Panc1 (cell line): ENCODE results near the gene VAV3.

Source experiments
- CTCF ChIP-seq: fragments of 450-650 bp; IDR thresholded peaks from 2 replicates; pipeline ENCODE4 v1.5.1; 2017; ENCODE audit warnings: mild to moderate bottlenecking
- POLR2AphosphoS5 ChIP-seq: IDR thresholded peaks from 2 replicates; pipeline ENCODE4 v1.6.1; 2012; ENCODE audit warnings: mild to moderate bottlenecking, low read depth, low read length, moderate library complexity
- SIN3A ChIP-seq: IDR thresholded peaks from 2 replicates; pipeline ENCODE4 v1.6.1; 2012; ENCODE audit warnings: low read depth, mild to moderate bottlenecking, low read length, moderate library complexity, borderline replicate concordance; ENCODE audit not compliant: insufficient read depth
- TCF7L2 ChIP-seq: IDR thresholded peaks from 2 replicates; pipeline ENCODE4 v1.6.1; 2011; ENCODE audit warnings: mild to moderate bottlenecking, low read depth, low read length, inconsistent platforms
- TF ChIP-seq, protein P1 (sequence below), 2 experiments: IDR thresholded peaks; 2 replicates each; pipeline ENCODE4 v1.6.1; 2011 to 2012; ENCODE audit warnings: low read depth in 2 of 2, control low read depth in 1 of 2, low read length in 1 of 2, mild to moderate bottlenecking in 1 of 2, moderate library complexity in 1 of 2; ENCODE audit not compliant: insufficient read depth in 1 of 2

- TF ChIP-seq CTCF = no peak
- TF ChIP-seq, protein P1, sequence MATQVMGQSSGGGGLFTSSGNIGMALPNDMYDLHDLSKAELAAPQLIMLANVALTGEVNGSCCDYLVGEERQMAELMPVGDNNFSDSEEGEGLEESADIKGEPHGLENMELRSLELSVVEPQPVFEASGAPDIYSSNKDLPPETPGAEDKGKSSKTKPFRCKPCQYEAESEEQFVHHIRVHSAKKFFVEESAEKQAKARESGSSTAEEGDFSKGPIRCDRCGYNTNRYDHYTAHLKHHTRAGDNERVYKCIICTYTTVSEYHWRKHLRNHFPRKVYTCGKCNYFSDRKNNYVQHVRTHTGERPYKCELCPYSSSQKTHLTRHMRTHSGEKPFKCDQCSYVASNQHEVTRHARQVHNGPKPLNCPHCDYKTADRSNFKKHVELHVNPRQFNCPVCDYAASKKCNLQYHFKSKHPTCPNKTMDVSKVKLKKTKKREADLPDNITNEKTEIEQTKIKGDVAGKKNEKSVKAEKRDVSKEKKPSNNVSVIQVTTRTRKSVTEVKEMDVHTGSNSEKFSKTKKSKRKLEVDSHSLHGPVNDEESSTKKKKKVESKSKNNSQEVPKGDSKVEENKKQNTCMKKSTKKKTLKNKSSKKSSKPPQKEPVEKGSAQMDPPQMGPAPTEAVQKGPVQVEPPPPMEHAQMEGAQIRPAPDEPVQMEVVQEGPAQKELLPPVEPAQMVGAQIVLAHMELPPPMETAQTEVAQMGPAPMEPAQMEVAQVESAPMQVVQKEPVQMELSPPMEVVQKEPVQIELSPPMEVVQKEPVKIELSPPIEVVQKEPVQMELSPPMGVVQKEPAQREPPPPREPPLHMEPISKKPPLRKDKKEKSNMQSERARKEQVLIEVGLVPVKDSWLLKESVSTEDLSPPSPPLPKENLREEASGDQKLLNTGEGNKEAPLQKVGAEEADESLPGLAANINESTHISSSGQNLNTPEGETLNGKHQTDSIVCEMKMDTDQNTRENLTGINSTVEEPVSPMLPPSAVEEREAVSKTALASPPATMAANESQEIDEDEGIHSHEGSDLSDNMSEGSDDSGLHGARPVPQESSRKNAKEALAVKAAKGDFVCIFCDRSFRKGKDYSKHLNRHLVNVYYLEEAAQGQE (IDR thresholded peaks at IDR 0.05; ENCODE audit: insufficient read depth in 1 of 2, low read depth in 2 of 2, low read length in 1 of 2) = no peak
- TF ChIP-seq POLR2AphosphoS5 = no peak
- TF ChIP-seq TCF7L2 = no peak
- no peak for TF ChIP-seq SIN3A
These were observed 170.4 kb downstream of the VAV3 start for GRCh38 chr1:107794571-107794970.
